HG03135 (cell line): ENCODE data around the gene SLC10A1.
A peak's percentile ranks its signal among the peaks of the same experiment; 100 is the strongest.
"Not testable (repeated sequence)": the region's sequence is repeated elsewhere in the genome, so short reads cannot be mapped to it uniquely, and the experiment has no call there.

Experiments used
- ATAC-seq: cut with Tn5 transposase; IDR thresholded peaks from one replicate; pipeline ENCODE4 v1.9.1; 2021; ENCODE audit warnings: mild to moderate bottlenecking, moderate library complexity; ENCODE audit not compliant: unreplicated experiment

The SLC10A1 gene

DNA sequence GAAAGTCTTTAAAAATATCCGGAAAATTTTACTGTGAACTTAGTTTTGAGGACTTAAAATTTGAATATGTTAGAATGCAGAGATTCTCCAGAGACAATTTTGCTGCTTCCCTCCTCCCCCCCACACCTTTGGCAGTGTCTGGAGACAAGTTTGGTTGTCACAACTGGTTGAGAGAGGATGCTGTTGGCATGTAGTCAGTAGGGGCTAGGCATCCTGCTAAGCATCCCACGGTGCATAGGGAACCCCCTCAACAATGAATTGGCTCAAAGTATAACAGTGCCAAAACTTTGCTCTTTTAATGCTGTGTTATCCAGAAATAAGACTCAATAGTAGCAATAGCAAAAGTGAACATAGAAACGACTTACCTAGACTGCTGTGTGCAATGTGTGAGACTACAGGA, 26.5 kb downstream of the SLC10A1 start:
- ATAC-seq = no peak

DNA sequence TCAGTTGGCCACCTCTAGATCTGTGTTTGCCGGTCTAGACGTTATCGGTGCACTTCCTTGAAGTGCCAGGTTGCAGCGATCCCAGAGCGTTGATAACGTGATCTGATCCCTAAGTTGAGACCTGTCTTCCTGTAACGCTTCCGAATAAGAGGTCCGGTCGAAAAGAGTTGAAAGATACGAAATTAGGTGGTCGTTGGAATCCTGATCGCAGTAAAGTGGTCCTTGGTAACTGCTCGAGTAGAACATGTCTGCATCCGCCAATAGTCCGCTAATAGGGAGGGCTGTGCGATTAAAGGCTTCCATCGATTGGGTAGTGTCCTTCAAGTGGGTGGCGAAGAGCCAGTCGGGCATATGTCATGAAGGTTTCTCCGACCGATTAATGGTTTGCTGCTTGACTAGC, 27.4 kb downstream of the SLC10A1 start:
- ATAC-seq = no peak

DNA sequence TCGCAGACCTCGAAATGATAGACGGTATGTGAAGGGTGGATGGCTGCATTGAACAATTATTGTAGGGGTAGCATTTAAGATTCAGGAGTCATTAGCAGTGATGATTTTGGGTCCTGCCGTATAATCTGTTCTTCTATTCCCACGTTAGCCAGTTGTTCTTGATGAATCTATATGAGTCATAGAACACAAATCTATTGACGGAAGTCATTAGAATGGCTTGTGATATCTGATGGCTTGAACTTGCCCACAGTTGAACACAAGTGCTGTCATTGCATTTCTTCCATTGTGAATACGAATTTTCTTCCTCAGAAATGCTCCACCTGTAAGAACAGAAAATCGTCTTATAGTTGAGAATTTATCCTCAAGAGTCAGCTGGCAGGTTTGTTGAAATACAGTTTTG, 28.2 kb downstream of the SLC10A1 start:
- no peak for ATAC-seq

DNA sequence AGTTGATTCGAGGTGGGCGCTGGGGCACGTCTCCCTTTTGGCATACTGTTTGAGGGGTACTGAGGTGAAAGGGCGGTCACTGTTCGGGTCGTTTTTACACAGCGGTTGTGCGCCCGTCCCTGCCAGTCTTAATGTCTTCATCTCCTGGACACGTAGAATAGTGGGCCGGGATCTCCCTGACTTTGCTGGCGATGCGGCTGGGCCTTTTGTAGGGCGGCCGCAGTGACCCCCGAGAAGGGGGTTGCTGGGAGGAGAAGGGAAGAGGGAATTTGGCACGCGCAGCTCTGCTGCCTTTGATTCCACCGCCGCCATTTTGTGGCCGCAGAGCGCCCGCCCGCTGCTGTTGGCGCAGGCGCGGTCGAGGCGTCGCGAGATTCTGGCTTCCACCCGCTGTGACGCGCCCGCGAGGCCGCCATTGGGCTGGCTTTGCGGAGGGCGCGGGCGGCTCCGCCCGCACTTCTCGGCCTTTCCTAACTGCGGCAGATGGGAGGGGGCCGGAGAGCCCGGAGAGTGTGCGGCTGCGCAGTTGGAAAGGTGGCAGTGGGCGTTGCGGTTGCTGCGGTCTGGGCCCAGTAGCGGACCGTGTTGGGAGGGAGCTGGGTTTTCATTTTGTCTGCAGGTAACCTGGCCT, 29.6 kb downstream of the SLC10A1 start:
- ATAC-seq = peak; percentile 66

DNA sequence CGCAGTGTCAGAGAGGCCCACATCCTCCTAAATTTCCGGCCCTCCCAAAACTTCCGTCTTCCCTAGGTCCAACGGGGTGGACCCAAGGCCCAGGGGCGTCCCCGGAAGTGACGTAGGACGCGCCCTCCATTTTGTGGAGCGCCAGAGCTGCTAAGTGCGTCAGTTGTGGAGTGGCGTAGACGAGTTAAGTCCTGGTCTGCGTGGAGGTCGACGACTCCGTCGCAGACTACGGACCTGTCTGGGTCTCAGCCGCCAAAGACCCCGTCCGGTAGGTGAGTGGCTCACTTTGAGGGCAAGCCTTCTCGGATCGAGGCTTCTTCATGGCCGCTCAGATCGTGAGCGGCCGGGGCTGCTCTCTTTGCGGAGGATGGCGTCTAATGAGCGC, 30.1 kb downstream of the SLC10A1 start, which contains the start of gene SRSF5:
TSS of gene SRSF5 (plus strand) at position 159 of the 385 bp plus-strand sequence. CDS start 1,015 bp downstream, outside the sequence.
- ATAC-seq = peak; percentile 69

DNA sequence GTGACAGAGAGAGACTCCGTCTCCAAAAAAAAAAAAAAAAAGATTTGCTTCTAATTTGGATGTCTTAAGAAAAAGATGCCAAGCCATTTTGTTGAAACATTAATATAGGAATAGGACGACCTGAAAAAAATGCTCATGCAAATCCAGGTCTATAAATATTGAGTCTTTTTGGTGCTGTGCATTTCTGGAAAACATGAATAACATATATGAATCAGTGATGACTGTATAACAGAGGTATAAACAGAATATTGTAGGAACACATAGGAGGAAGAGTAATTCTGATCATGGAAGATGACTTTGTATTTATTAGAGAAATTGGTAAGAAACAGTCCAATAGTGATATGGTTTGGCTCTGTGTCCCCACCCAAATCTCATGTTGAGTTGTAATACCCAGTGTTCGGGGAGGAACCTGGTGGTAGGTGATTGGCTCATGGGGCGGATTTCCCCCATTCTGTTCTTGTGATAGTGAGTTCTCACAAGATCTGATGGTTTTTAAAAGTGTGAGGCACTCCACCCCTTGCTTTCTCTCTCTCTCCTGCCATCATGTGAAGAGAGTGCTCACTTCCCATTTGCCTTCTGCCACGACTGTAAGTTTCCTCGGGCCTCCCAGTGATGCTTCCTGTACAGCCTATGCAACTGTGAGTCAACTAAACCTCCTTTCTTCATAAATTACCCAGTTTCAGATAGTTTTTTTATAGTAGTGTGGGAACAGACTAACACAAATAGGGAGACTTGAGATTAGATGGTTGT, 33.1 kb downstream of the SLC10A1 start:
- no peak for ATAC-seq

DNA sequence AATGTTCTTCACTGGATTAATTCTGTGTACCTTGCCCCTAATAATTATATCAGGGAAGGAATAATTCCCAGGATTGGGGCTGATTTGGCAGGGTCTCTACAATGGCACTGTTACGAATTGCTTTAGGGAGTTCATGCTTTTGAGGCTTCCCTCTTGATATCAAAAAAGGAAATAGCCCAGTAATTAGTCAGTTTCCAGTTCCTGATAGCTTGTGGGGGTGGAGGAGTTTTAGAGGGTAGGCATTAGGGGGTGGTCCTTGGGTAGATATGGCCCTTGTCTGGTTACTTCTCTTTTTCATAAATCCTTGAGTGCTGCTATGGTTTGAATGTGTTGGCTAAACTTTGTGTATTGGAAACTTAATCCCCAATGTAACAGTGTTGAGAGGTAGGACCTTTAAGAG, 36.2 kb downstream of the SLC10A1 start:
- no peak for ATAC-seq

DNA sequence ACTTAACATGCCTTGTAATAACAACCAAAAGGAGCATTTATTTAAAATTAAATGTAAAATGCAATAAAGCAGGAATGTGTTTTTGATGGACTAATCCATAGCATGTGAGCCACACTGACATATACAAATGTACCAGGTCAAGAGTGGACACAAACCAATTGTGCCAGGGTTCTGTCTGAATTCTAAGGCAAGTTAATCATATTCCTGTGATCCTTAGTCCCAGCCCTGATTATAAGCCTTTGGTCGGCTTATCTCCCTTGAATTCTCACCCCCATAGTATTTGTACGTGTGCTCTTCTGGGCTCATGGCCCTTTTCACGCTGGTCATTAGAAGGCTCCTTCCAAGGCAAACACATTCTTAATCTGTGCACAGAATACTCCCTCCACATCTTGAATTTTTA, 40.7 kb downstream of the SLC10A1 start:
- no peak for ATAC-seq

DNA sequence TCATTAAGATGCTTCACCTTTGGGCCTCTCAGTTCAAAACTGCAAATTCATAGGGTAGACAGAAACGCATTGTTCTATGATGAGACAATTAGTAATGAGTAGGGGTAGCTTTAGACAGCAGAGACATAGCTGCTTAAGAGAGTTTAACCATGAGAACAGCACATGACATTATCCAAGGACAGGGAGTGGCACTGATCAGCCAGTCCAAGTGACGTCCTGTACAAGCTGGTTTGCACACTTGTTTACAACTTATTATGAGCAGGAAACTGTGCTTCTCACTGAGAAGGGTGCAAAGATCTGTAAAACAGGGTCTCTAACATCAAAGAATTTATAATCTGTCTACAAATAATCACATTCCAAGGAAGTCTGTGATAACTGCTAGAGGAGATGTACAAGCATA, 41.3 kb downstream of the SLC10A1 start:
- ATAC-seq = no peak

DNA sequence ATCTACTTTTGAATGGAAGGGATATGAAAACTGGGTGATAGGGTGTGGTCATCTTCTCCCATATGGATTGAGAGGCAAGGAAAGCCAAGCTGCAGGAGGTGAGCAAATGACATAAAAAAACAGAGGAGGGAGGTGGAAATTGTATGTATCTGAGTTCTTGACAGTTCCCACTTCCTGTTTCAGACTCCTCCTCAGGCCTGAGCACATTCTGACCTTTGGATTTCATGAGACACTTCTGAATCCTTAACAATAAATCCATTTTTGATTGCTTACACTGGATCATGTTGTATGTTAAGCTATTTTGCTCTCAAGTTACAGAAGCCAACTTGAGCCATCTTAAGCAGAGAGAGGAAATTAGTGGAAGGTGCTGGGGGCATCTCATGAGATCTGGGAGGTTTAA, 41.7 kb downstream of the SLC10A1 start:
- ATAC-seq = no peak

DNA sequence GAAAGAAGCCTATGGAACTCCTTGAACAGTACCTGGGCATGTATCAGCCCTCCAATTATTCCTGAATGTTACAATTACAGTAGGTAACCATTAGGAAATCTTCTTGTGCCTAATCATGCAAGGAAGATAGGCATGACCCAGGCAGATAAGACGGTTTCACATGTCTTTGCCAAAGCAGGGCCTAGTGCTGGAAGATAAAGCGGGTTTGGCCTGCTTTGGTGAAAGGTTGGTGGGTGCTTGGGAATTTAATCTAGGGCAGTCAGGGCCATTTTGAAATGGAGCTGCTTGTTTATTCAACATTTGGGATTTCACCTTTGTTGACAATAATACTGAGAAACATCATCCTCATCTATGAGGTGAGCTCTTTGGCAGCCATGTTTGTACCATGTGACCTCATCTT, 42.6 kb downstream of the SLC10A1 start:
- ATAC-seq = no peak

DNA sequence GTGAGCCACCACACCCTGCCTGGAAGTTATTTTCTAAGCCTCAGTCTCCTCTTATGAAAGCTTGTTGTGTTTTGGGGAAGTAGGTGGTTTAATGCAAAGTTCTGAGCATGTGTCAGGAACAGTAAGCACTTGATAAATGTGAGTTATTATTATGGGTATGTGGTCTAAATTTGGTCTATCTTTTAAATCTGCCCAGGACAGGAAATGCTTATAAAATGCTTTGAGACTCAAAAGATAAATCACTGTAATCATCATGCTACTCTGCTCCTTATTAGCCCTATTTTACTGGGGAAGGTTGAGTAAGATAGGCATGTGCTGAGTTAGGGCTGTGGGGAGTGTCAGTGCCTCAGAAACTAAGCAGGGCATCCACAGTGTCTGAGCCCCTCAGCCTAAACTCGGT, 43.2 kb downstream of the SLC10A1 start:
- no peak for ATAC-seq

DNA sequence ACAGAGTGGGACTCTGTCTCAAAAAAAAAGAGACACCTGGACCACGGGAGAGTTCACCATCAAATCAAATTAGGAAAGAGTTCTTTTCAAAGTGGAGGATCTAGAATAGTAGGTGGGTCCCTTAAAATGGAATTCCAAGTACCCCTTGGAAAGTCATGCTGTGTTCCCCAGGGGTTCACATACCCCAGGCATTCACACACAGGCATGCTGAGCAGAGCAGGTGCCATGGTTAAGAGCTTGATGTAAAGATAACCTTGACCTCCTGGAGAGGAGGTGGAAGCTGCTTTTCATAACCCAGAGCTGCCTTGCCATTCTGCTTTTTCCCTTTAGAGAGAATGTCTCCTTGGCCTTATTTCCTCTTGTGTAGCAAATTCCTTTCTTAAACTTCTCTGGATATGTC, 44.3 kb downstream of the SLC10A1 start:
- no peak for ATAC-seq

DNA sequence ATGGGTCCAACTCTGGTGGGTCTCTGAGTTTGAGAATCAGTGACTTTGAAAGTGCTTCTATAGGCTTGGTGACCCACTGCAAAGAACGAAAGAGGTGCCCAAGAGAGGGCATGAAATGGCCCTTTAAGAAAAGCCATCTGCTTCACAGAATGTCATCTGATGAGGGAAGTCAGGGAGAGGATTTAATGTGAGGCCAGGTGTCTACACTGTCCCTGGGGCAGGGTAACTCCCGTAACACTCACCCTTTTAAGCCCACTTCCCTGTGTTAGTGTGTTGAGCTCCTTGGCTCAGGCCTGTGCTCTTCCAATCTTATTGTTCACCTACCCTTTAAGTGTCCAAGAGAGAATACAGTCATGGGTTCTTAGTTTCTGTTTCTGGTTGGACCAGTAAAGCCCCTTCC, 46.5 kb downstream of the SLC10A1 start:
- no peak for ATAC-seq

DNA sequence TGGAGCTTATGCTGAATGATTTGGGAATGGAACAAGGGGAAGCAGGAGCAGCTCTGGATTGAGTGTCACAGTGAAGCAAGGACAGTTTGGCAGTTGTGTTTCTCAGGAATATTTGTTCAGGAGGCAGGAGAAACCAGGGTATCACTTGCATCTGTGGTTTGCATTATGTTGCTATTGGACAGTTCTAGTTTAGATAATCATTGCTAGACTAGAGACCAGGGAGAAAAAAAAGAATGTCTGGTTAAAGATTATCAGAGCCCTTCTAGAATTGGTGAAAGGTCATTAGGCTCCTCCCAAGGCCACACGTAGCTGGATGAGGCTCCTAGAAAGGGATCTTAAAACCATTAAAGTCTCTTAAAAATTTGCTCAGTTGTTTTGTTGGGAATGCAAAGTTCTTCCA, 47.1 kb downstream of the SLC10A1 start:
- ATAC-seq = no peak

DNA sequence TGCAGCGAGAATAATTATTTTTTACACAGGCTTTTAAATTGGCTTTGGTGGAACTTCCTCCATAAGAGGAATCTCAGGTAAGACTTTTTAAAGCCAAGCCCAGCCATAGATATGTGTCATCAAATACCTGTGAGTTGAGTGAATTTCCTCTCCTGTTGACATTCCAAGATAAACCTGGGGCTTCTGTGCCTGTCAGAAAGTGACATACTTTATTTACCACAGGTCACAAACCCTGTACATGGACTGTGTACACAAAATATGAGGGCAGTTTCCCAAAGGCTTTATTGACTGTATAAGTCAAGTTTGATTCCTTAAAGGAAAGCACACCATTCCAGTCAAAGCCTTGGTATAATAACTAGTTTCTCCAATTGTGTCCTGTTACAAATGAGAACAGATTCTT, 56.0 kb downstream of the SLC10A1 start:
- ATAC-seq = no peak

DNA sequence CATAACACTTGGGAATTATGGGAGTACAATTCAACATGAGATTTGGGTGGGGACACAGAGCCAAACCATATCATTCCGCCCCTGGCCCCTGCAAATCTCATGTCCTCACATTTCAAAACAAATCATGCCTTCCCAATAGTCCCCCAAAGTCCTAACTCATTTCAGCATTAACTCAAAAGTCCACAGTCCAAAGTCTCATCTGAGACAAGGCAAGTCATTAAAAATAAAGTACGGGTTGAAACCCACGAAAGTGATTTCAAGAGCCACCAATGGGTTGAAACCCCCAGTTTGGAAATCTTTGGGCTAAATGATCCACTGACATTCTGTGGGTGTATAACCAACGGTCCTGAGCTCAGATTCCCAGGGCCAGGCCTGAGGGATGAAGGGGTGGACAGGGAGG, 60.6 kb downstream of the SLC10A1 start:
- ATAC-seq = not testable (repeated sequence)

DNA sequence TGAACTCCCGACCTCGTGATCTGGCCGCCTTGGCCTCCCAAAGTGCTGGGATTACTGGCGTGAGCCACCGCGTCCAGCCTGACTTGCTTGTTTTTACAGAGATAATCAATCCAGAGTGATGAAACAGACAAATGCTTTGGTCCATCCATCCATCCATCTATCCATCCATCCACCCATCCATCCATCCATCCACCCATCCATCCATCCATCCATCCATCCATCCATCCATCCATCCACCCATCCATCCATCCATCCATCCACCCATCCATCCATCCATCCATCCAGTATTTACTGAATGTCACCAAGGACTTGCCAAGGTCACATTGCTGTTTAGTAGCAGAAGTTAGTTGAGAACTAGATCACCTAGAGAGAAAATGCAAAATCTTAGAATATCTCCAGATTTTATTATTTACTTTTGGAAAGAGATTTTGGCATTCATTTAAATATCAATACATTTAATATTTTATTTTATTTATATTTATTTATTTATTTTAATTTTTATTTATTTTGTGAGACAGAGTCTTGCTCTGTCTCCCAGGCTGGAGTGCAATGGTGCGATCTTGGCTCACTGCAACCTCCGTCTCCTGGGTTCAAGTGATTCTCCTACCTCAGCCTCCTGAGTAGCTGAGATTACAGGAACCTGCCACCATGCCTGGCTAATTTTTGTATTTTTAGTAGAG, 65.0 kb downstream of the SLC10A1 start:
- not testable (repeated sequence) for ATAC-seq

DNA sequence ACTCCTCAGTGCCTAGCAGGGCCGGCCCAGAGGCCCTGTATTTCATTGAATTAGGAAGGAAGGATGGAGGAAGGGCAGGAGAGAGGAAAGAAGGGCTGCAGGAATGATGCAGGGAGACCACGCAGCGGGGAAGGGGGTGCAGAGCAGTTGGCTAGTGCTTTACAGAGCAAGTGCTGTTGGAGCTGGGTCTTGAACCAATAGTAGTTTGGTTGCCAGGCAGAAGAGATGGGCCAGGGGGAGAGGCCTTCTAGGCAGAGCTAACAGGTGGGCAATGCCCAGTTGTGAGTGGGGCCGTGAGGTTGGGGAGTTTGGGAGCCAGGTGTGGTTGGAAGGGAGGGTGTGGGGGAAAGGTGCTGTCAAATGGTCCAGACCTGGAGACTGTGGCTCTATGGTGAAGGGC, 69.2 kb downstream of the SLC10A1 start:
- no peak for ATAC-seq

DNA sequence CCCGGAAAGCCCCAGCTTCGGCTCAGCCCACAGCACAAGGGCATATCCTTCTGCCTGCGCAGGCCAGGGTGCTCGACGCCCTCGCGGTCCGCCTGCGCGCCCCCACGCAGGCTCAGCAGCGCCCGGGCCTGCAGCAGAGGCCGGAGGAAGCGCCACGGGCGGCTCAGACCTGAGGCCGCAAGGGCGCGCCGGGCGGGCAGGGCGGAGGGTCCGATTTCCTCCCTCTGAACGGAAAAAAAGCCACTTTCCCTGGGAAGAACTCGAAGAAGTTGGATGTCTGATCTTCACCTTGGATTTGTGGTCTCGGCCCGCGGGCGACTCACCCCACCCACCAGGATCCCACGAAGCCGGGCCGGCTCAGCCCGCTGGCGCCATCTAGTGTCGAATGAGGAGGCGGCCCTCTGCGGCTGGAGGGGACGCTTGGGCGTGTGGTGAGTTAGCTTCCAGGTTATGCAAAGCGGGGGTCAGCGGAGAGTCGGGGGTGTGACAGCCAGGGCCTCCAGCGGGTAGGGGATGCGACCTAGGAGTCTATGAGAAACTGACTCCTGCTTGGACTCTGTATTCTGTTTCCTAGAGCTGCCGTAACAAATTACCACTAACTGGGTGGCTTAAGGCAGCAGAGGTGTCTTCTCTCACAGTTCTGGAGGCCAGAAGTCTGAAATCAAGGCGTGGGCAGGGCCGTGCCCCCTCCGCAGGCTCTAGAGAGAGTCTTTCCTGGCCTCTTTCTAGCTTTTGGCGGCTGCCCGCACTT, 70.1 kb downstream of the SLC10A1 start:
- peak; percentile 87 for ATAC-seq
